Measurements from ENCODE around the gene GLS2. TPM values are rescaled to one million over a fixed set of nuclear protein-coding genes. Genes with fewer than 3 reads are reported as not detected.

GLS2 gene
- total and polyA plus RNA-seq, 9 of the 15 experiments (the other 6 are each of a cell fraction or from before 2014, with no cell fraction given): 0.11 TPM; not detected in 8

DNA sequence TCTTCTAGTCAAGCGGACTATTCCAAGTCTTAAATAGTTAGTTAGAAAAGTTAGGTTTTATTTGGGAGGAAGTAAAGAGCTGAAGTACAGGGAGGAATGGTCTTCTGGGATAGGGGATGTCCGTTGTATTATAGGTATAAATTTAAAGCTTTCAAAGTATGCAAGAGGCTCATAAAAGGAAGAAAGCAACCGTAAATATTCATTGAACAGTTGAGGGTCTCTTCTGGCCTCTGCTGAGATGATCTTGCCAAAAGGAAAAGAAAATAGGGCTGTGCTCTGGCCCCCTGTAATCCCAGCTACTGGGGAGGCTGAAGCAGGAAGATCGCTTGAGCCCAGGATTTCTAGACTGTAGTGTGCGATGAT lies 38.4 kb downstream of the GLS2 start (continued):
- TF ChIP-seq, protein P1, sequence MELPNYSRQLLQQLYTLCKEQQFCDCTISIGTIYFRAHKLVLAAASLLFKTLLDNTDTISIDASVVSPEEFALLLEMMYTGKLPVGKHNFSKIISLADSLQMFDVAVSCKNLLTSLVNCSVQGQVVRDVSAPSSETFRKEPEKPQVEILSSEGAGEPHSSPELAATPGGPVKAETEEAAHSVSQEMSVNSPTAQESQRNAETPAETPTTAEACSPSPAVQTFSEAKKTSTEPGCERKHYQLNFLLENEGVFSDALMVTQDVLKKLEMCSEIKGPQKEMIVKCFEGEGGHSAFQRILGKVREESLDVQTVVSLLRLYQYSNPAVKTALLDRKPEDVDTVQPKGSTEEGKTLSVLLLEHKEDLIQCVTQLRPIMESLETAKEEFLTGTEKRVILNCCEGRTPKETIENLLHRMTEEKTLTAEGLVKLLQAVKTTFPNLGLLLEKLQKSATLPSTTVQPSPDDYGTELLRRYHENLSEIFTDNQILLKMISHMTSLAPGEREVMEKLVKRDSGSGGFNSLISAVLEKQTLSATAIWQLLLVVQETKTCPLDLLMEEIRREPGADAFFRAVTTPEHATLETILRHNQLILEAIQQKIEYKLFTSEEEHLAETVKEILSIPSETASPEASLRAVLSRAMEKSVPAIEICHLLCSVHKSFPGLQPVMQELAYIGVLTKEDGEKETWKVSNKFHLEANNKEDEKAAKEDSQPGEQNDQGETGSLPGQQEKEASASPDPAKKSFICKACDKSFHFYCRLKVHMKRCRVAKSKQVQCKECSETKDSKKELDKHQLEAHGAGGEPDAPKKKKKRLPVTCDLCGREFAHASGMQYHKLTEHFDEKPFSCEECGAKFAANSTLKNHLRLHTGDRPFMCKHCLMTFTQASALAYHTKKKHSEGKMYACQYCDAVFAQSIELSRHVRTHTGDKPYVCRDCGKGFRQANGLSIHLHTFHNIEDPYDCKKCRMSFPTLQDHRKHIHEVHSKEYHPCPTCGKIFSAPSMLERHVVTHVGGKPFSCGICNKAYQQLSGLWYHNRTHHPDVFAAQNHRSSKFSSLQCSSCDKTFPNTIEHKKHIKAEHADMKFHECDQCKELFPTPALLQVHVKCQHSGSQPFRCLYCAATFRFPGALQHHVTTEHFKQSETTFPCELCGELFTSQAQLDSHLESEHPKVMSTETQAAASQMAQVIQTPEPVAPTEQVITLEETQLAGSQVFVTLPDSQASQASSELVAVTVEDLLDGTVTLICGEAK (IDR thresholded peaks at IDR 0.05): 0 out of 2 replicates have a peak, but pooled peaks have one; percentile 48
- TF ChIP-seq, protein P1 (CRISPR knock-in tag; IDR thresholded peaks at IDR 0.05): no peak
- TF ChIP-seq GABPA (tag; conservative IDR thresholded peaks at IDR 0.05; ENCODE audit: low read depth) (peak; percentile 4; the same call in 1 of the 2 replicates), ZNF175 (CRISPR knock-in tag; IDR thresholded peaks at IDR 0.05; ENCODE audit: low read depth) (0 out of 2 replicates have a peak, but pooled peaks have one; percentile 17)

All from K562 (cell line).